PFSK-1 (cell line): ENCODE results near the gene NEMP1.

ENCODE experiments used
- FOXP2 ChIP-seq: optimal IDR thresholded peaks from 2 replicates; pipeline ENCODE3; 2011; ENCODE audit warnings: borderline replicate concordance, control low read depth, inconsistent platforms; ENCODE audit not compliant: insufficient read depth; ENCODE audit errors: extremely low read length, extremely low read depth
- POLR2AphosphoS5 ChIP-seq: IDR thresholded peaks from 2 replicates; pipeline ENCODE4 v1.6.1; 2012; ENCODE audit warnings: low read depth, mild to moderate bottlenecking, control low read depth, low read length, moderate library complexity
- SIN3A ChIP-seq: IDR thresholded peaks from 2 replicates; pipeline ENCODE4 v1.6.1; 2012; ENCODE audit warnings: mild to moderate bottlenecking, low read length, moderate library complexity, borderline replicate concordance; ENCODE audit not compliant: insufficient read depth
- TAF1 ChIP-seq: IDR thresholded peaks from 2 replicates; pipeline ENCODE4 v1.6.1; 2012; ENCODE audit warnings: low read length, control low read depth, borderline replicate concordance; ENCODE audit not compliant: insufficient read depth
- TF ChIP-seq, protein P1 (sequence below), 2 experiments: IDR thresholded peaks; 2 replicates each; pipeline versions ENCODE4 v1.6.1 to v1.8.0; 2011 to 2012; ENCODE audit warnings: low read depth in 2 of 2, low read length in 2 of 2, control low read depth in 1 of 2, inconsistent platforms in 1 of 2, mild to moderate bottlenecking in 1 of 2, moderate library complexity in 1 of 2; ENCODE audit not compliant: insufficient read depth in 1 of 2

The NEMP1 gene

DNA sequence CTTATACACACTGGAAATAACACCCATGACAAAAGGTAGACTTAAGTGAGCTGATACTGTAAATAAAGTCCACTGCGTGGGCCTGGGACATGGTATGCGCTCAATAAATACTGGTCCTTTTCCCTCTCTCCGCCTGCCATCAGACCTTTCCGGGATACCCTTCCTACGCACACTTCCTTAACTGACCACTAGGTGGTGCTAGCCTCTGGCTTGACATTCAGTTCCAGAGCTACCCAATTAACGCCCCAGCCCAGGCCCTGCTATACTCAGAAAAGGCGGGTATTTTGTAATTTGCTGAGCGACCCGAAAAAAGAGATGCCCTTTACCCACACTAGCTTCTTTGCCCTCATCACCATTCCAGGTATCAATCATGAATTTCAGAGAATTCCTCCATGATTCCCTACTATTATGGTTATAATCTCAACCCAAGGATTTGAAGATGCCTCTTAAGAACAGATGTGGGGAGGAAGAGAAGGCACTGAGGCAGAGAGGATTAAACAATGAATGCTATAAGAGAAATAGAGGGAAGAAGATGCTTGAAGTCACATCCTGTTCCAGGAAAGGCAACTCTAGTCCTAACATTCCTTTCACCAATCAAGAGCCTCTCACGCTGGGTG lies 45.8 kb upstream of the NEMP1 start:
- TF ChIP-seq FOXP2 (no peak), POLR2AphosphoS5 (no peak), SIN3A (no peak)
- TF ChIP-seq, protein P1, sequence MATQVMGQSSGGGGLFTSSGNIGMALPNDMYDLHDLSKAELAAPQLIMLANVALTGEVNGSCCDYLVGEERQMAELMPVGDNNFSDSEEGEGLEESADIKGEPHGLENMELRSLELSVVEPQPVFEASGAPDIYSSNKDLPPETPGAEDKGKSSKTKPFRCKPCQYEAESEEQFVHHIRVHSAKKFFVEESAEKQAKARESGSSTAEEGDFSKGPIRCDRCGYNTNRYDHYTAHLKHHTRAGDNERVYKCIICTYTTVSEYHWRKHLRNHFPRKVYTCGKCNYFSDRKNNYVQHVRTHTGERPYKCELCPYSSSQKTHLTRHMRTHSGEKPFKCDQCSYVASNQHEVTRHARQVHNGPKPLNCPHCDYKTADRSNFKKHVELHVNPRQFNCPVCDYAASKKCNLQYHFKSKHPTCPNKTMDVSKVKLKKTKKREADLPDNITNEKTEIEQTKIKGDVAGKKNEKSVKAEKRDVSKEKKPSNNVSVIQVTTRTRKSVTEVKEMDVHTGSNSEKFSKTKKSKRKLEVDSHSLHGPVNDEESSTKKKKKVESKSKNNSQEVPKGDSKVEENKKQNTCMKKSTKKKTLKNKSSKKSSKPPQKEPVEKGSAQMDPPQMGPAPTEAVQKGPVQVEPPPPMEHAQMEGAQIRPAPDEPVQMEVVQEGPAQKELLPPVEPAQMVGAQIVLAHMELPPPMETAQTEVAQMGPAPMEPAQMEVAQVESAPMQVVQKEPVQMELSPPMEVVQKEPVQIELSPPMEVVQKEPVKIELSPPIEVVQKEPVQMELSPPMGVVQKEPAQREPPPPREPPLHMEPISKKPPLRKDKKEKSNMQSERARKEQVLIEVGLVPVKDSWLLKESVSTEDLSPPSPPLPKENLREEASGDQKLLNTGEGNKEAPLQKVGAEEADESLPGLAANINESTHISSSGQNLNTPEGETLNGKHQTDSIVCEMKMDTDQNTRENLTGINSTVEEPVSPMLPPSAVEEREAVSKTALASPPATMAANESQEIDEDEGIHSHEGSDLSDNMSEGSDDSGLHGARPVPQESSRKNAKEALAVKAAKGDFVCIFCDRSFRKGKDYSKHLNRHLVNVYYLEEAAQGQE (IDR thresholded peaks at IDR 0.05; ENCODE audit: insufficient read depth in 1 of 2, low read depth in 2 of 2, low read length in 2 of 2): no peak

- TF ChIP-seq SIN3A (no peak), TAF1 (no peak), POLR2AphosphoS5 (no peak), FOXP2 (no peak)
- TF ChIP-seq, protein P1 (IDR thresholded peaks at IDR 0.05; ENCODE audit: insufficient read depth in 1 of 2, low read depth in 2 of 2, low read length in 2 of 2): no peak
Observed at GRCh38 chr12:57123813-57124212, 45.2 kb upstream of the NEMP1 start.

- TF ChIP-seq SIN3A: no peak
Observed at GRCh38 chr12:57119294-57120085, 40.9 kb upstream of the NEMP1 start.

GRCh38 chr12:57118711-57119271 lies 40.2 kb upstream of the NEMP1 start:
- TF ChIP-seq POLR2AphosphoS5: no peak
- TF ChIP-seq FOXP2: no peak
- TF ChIP-seq, protein P1 (IDR thresholded peaks at IDR 0.05; ENCODE audit: insufficient read depth in 1 of 2, low read depth in 2 of 2, low read length in 2 of 2): no peak
- no peak for TF ChIP-seq SIN3A
- no peak for TF ChIP-seq TAF1

DNA sequence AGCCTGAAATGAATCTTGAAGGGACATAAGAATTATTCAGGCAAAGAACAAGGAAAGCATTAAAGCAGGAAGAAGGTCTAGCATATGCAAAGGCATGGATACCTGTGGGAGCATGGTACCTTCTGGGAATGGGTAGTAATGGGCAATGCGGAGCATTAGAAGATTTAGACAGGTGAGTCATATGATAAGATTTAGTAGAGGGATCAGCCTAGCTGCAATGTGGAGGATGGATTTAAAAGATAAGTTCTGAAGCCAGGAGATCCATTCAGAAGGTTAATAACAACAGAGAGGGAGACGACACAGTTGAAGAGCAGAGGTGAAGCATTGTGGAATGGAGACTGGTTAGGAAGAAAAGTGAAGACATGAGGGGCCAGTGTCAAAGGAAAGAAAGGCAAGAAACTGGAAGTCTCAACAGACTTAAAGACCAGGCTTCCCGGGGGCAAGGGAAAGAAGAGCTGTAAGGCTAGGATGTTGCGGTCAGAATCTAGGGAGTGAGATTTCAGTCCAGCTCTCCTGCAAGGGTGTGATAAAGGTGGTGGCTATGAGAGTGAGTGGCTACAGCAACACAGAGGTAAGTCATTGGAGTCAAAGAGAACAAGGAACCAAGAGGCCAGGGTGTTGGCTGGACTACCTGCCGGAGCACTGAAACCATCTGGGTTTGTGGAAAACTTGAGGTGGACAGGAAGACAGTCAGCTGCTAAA lies 38.1 kb upstream of the NEMP1 start:
- TF ChIP-seq FOXP2 (no peak), SIN3A (no peak), TAF1 (no peak), POLR2AphosphoS5 (no peak)
- TF ChIP-seq, protein P1 (IDR thresholded peaks at IDR 0.05; ENCODE audit: insufficient read depth in 1 of 2, low read depth in 2 of 2, low read length in 2 of 2): no peak
